Stromal cell of bone marrow (primary cell): Measurements from ENCODE around the gene LRBA.
"Not testable (repeated sequence)": the region's sequence is repeated elsewhere in the genome, so short reads cannot be mapped to it uniquely, and the experiment has no call there.

Experiments used
- DNase-seq: peaks from one replicate; pipeline ENCODE4 v3.0.0-alpha.2; 2012; ENCODE audit warnings: low read depth

The LRBA gene

GRCh38 chr4:150564967-150565366 is 450.1 kb downstream of the LRBA start:
- not testable (repeated sequence) for DNase-seq

- DNase-seq: no peak
Measured at GRCh38 chr4:150562751-150563150, 452.3 kb downstream of the LRBA start.

DNA sequence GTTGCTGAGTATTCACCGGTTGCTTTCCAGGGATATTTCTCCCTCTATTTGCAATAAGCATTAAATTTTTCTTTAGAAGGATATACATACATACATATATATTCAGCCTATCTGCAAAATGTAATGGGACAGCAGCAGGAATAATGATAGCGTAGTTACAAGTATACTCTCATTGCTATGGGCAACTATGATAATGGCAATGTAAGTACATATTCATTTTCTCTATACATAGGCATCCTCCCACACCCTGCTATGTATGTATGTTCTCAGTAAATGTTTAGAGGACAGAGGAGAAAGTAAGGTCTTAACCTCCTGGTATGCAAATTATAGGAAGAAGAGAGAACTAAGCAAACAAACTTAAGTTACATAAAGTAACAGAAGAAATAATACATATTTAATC is 452.8 kb downstream of the LRBA start:
- no peak for DNase-seq

DNA sequence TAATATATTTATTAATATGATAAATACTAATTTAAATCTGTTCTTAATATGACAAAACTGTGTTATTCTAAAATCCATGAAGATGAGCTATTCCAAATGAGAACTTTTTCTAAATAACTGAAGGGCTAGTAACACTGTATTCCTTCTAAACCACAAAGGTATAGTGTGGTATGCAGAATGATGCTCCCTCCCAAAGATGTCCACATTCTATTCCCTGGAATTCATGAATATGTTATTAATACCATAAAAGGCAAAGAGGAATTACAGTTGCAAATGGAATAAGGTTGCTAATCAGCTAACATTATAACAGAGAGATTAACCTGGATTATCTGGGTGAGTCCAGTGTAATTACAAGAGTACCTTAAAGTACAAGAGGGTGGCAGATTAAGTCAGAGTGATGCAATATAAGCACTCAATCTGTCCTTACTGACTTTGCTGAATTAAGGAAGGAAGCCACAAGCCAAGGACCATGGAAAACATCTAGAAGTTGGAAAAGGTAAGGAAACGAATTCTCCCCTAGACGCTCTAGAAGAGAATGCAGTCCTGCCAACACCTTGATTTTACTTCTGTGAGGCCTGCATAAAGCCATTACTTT is 453.8 kb downstream of the LRBA start:
- no peak for DNase-seq

GRCh38 chr4:150557811-150558210 is 457.3 kb downstream of the LRBA start:
- not testable (repeated sequence) for DNase-seq

DNA sequence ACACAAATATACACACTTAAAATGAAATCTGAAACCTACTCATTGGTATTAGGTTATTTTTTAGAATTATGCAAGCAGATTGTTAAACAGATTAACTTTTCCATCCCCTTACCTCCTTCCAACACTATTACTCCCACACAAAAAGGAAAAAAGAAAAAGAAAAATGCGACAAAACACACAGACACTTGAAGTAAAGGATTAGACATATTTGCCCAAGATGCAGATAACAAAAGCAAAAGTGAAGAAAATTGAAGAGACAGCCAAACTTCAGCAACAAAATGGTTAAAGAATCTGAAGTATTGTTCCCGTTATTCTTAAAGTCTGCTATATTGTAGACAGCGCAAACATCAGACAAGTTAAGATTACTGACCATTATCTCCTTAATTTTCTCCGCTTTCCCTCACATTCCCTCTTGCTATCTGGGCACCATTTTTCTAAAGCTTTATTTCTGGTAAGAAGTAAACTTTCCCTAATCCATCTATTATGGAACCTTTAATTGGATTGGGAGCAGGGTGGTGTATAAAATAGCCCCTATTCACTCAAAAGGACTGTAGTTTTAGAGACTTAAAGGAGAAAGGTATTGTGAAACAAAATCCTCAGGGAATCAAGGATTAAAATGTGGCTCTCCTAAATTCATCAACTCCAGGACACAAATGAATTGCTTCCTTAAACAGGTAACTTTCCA is 467.8 kb downstream of the LRBA start:
- no peak for DNase-seq

GRCh38 chr4:150546286-150546685 is 468.8 kb downstream of the LRBA start:
- no peak for DNase-seq

GRCh38 chr4:150543042-150543441 is 472.0 kb downstream of the LRBA start:
- no peak for DNase-seq

DNA sequence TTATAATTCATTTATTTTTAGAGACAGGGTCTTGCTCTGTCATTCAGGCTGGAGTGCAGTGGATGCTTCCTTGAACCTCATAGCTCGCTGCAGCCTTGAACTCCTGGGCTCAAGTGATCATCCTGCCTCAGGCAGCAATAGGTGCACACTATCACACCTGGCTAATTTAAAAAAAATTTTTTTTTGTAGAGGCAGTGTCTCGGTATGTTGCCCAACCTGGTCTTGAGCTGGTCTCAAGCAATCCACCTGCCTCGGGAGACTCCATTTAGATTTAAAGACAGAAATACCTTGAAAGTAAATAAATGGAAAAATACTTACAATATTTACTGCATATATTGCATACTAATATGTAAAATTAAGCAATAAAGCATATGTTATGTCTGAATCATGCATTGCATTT is 473.4 kb downstream of the LRBA start:
- DNase-seq: no peak

- DNase-seq: no peak
Measured at GRCh38 chr4:150540959-150541360, 474.1 kb downstream of the LRBA start.

GRCh38 chr4:150540536-150540935 is 474.5 kb downstream of the LRBA start:
- no peak for DNase-seq

- not testable (repeated sequence) for DNase-seq
Measured at GRCh38 chr4:150537911-150538310, 477.2 kb downstream of the LRBA start.

DNA sequence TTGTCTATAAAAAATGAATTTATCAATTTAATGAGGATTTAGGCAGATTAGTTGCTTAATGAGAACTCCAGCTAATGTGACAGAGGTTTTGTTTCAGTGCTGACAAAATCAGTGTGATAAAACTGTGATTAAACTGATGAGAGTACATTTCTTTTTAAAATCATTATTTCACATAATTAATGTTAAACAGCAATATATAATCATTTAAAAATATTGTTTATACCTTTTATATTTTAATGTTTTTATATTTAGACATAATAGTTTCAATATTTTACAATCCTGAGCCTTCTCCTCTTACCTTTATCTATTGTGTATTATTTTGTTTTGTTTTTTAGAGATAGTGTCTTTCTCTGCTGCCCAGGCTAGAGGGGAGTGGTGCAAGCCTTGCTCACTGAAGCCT is 480.3 kb downstream of the LRBA start:
- no peak for DNase-seq

GRCh38 chr4:150533673-150534072 is 481.4 kb downstream of the LRBA start:
- DNase-seq: no peak

DNA sequence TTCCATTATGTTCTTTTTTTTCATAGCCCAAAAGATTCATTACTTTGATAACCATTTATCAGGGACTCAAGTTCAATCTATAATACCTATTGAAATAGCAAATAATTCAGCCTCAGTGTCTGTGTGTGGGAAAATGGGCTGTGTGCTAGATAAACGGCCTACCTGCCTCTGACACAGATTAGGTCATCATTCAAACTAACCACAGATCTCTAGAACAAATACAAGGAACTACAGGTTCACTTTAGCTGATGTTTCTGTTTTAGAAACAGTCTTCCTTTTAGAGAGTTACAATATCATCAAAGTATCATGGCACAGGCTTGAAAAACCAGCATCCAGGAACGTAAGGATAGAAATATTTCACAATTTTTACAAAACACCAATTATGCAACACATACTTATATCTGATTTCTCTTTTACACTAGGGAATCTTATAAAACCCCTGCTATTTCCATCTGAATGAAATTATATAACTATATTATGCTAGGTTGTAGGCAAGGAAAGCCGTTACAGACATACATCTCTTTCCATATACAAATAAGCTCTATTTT is 489.7 kb downstream of the LRBA start:
- no peak for DNase-seq

GRCh38 chr4:150518559-150518958 is 496.5 kb downstream of the LRBA start:
- DNase-seq: peak; percentile 35

DNA sequence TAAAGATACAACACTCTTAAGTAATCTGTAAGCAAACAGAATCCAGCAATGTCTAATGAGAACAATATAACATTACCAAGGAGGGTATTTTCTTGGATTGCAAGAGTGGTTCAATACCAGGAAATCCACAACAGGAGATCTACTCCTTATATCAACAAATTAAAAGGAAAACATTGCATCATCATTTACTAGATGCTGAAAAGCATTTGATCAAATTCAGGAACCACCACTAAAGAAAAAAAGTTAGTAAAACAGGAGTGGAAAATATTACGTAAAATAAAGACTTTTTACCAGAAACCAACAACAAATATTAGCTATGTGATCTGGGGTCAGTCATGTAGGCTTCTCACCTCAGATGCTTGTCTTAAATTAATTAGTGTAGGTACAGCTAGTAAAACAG is 499.9 kb downstream of the LRBA start:
- no peak for DNase-seq

GRCh38 chr4:150514709-150515108 is 500.4 kb downstream of the LRBA start:
- no peak for DNase-seq

GRCh38 chr4:150510176-150510865 is 504.8 kb downstream of the LRBA start:
- DNase-seq: peak; percentile 71

DNA sequence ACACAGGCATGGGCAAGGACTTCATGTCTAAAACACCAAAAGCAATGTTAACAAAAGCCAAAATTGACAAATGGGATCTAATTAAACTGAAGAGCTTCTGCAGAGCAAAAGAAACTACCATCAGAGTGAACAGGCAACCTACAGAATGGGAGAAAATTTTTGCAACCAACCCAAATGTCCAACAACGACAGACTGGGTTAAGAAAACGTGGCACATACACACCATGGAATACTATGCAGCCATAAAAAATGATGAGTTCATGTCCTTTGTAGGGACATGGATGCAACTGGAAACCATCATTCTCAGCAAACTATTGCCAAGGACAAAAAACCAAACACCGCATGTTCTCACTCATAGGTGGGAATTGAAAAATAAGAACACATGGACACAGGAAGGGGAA is 507.4 kb downstream of the LRBA start:
- not testable (repeated sequence) for DNase-seq

- DNase-seq: peak; percentile 35
Measured at GRCh38 chr4:150501983-150502382, 513.1 kb downstream of the LRBA start.

- DNase-seq: peak; percentile 86
Measured at GRCh38 chr4:150501009-150501727, 513.9 kb downstream of the LRBA start.
